Spleen (tissue), 7 donors: ENCODE results near the gene CACNB2.

Experiments used
- CTCF ChIP-seq, 11 experiments: fragments of 200-600 bp in 7 of 11; fragments of 450-650 bp in 4 of 11; sonication (generic) in 4 of 11; IDR thresholded peaks in 8 of 11; conservative IDR thresholded peaks in 3 of 11; 1 replicate in 7 of 11; 2 replicates in 4 of 11; pipeline versions ENCODE4 v1.4.0 to v1.8.0; 2016 to 2021; ENCODE audit warnings: antibody characterized with exemption in 11 of 11, inconsistent platforms in 4 of 11, mild to moderate bottlenecking in 1 of 11
- POLR2A ChIP-seq, 3 donors: fragments of 450-650 bp; IDR thresholded peaks; one replicate each; pipeline ENCODE4 v1.5.1; 2017; ENCODE audit warnings: antibody characterized with exemption in 3 of 3, mild to moderate bottlenecking in 1 of 3
- POLR2AphosphoS5 ChIP-seq, 3 donors: sonication (generic); formaldehyde crosslinking; IDR thresholded peaks; one replicate each; pipeline ENCODE4 v1.5.1; 2017; ENCODE audit warnings: antibody characterized with exemption in 3 of 3
- donor health status: DM: no; HTN: no; CAD: no; lungs with moderate emphysema.
- donor health status: DM: no; HTN: no; CAD: no.
- donor health status: DM: no; HTN: no; CAD: no.

- TF ChIP-seq POLR2AphosphoS5 (IDR thresholded peaks at IDR 0.05) (no peak), CTCF (IDR thresholded peaks at IDR 0.05 in 8 of 11, conservative IDR thresholded peaks at IDR 0.05 in 3 of 11) (no peak), POLR2A (IDR thresholded peaks at IDR 0.05) (no peak)
These were observed 89.6 kb downstream of the CACNB2 start for GRCh38 chr10:18229826-18230225.
